ENCODE results near the gene MALT1.

DNA sequence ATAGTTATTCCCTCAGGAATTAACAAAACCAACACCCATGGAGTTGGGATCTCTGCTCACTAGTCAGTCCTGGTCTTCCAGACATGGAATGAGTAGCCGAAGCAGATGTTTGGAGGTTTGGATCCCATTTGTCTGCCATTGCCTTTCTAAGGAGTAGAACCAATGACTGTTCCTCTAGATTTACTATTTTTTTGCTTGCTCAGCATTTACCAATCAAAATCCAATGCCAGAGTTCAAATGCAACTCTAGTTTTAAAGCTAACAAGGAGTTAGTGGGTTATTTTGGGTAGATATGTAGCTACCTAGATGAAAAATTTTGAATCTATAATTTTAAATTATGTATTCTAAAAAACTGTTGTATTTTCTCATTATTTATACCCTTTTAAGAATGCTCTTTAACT, 62.6 kb downstream of the MALT1 start:
- TF ChIP-seq, protein P1, sequence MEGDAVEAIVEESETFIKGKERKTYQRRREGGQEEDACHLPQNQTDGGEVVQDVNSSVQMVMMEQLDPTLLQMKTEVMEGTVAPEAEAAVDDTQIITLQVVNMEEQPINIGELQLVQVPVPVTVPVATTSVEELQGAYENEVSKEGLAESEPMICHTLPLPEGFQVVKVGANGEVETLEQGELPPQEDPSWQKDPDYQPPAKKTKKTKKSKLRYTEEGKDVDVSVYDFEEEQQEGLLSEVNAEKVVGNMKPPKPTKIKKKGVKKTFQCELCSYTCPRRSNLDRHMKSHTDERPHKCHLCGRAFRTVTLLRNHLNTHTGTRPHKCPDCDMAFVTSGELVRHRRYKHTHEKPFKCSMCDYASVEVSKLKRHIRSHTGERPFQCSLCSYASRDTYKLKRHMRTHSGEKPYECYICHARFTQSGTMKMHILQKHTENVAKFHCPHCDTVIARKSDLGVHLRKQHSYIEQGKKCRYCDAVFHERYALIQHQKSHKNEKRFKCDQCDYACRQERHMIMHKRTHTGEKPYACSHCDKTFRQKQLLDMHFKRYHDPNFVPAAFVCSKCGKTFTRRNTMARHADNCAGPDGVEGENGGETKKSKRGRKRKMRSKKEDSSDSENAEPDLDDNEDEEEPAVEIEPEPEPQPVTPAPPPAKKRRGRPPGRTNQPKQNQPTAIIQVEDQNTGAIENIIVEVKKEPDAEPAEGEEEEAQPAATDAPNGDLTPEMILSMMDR (IDR thresholded peaks at IDR 0.05; ENCODE audit: low read depth, low read length): no peak
- TF ChIP-seq MAX (IDR thresholded peaks at IDR 0.05; ENCODE audit: low read depth, low read length) (no peak), POLR2A (IDR thresholded peaks at IDR 0.05; ENCODE audit: extremely low read depth, insufficient read length) (no peak)

Measured in NB4 (cell line).